ENCODE results near the gene FRMD8. TPM values are rescaled to one million over a fixed set of nuclear protein-coding genes. Genes with fewer than 3 reads are reported as not detected.

Gene FRMD8
- total and polyA plus RNA-seq, 9 of the 15 experiments (the other 6 are each of a cell fraction or from before 2014, with no cell fraction given), result 4.5 to 54.5 (median 15.8) TPM

DNA sequence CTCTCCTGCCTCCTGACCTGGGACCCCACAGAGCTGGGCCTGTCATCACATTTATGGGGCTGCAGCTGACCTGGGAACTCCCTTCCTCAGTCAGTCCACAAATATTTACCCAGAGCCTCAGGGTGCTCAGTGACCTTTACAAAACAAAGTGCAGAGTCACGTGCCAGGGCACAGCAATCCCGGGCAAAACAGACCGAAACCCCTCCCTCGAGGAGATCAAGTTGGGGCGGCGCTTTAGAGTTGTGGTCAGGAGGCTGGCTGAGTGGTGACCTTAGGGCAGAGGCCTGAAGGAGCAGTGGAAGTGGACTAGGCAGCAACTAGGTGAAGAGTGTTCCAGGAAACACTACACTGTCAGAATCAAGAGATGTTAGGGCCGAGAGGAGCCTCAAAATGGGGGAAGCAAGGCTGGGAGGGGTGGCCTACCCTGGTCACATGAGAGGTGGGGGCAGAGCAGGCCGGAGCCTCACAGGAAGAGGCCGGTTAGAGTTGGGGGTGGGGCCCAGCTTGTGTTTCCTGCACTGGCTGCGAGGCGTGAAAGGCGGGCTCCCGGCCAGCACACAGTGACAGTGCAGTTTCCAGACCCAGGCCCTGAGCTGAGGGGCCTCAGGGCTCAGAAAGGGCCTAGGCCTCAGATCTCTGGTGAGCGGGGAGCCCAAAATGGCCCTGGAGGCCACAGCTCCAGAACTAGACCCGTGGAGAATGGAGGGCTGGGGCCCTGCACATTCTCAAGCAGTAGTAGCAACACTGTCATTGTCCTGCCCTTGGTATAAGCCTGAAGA is 32.4 kb downstream of the FRMD8 start (continued):
- TF ChIP-seq HDAC1 (IDR thresholded peaks at IDR 0.05) (peak in 1 of 2 experiments; percentile 64; a peak in 2 of 4 replicates), SNIP1 (IDR thresholded peaks at IDR 0.05; ENCODE audit: low read depth) (no peak), SMARCA4 (IDR thresholded peaks at IDR 0.05) (peak; percentile 76), MIER1 (IDR thresholded peaks at IDR 0.05; ENCODE audit: low read depth) (no peak), ZNF121 (CRISPR knock-in tag; conservative IDR thresholded peaks at IDR 0.05) (no peak), KDM5B (IDR thresholded peaks at IDR 0.05; ENCODE audit: insufficient replicate concordance, low read depth, low read length) (peak; percentile 92), FOXJ3 (CRISPR knock-in tag; IDR thresholded peaks at IDR 0.05) (no peak), SNRNP70 (optimal IDR thresholded peaks at IDR 0.05; ENCODE audit: low read depth, low read length) (no peak), RAD21 (CRISPR knock-in tag; conservative IDR thresholded peaks at IDR 0.05 in 1 of 2, IDR thresholded peaks at IDR 0.05 in 1 of 2) (peak in 1 of 2 experiments; percentile 28; a peak in 1 of 4 replicates), TFAP4 (CRISPR knock-in tag; IDR thresholded peaks at IDR 0.05; ENCODE audit: borderline replicate concordance) (peak; percentile 91), GTF2B (IDR thresholded peaks at IDR 0.05; ENCODE audit: extremely low read depth, insufficient read length) (no peak), USF1 (CRISPR knock-in tag; IDR thresholded peaks at IDR 0.05) (peak; percentile 96), NRF1 (conservative IDR thresholded peaks at IDR 0.05 in 1 of 2, IDR thresholded peaks at IDR 0.05 in 1 of 2) (peak; percentile 47 to 60; a peak in 3 of 4 replicates), THAP12 (CRISPR knock-in tag; IDR thresholded peaks at IDR 0.05) (peak; percentile 70; the same call in 1 of the 2 replicates), KAT8 (IDR thresholded peaks at IDR 0.05; ENCODE audit: low read depth) (no peak), ZNF133 (CRISPR knock-in tag; IDR thresholded peaks at IDR 0.05) (no peak)
- TF ChIP-seq, protein P1, sequence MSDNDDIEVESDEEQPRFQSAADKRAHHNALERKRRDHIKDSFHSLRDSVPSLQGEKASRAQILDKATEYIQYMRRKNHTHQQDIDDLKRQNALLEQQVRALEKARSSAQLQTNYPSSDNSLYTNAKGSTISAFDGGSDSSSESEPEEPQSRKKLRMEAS (CRISPR knock-in tag; IDR thresholded peaks at IDR 0.05), result peak; percentile 84
- TF ChIP-seq, protein P2, sequence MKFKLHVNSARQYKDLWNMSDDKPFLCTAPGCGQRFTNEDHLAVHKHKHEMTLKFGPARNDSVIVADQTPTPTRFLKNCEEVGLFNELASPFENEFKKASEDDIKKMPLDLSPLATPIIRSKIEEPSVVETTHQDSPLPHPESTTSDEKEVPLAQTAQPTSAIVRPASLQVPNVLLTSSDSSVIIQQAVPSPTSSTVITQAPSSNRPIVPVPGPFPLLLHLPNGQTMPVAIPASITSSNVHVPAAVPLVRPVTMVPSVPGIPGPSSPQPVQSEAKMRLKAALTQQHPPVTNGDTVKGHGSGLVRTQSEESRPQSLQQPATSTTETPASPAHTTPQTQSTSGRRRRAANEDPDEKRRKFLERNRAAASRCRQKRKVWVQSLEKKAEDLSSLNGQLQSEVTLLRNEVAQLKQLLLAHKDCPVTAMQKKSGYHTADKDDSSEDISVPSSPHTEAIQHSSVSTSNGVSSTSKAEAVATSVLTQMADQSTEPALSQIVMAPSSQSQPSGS (CRISPR knock-in tag; IDR thresholded peaks at IDR 0.05), result no peak

Measured in K562 (cell line).